HepG2 (cell line): ENCODE results near the gene LEF1. TPM values are rescaled to one million over a fixed set of nuclear protein-coding genes. Genes with fewer than 3 reads are reported as not detected.

Experiments used
- ATF2 ChIP-seq: sonication (generic); formaldehyde crosslinking; IDR thresholded peaks from 2 replicates; pipeline ENCODE4 v1.4.0; 2020; ENCODE audit warnings: missing genetic modification reagents
- FOXA3 ChIP-seq: IDR thresholded peaks from 2 replicates; pipeline ENCODE4 v1.6.1; 2016; ENCODE audit warnings: missing genetic modification reagents, missing compliant biosample characterization
- GABPB1 ChIP-seq: IDR thresholded peaks from 2 replicates; pipeline ENCODE4 v1.6.1; 2016; ENCODE audit warnings: mild to moderate bottlenecking, missing genetic modification reagents, moderate library complexity, missing compliant biosample characterization
- HMGXB3 ChIP-seq: sonication (generic); formaldehyde crosslinking; IDR thresholded peaks from 2 replicates; pipeline ENCODE4 v1.4.0; 2020; ENCODE audit warnings: missing genetic modification reagents, borderline replicate concordance
- SIX4 ChIP-seq: sonication (generic); formaldehyde crosslinking; IDR thresholded peaks from 2 replicates; pipeline ENCODE4 v1.4.0; 2020; ENCODE audit warnings: missing genetic modification reagents
- TFDP1 ChIP-seq: IDR thresholded peaks from 2 replicates; pipeline ENCODE4 v1.6.1; 2016; ENCODE audit warnings: missing compliant biosample characterization, missing genetic modification reagents, borderline replicate concordance
- ZBTB7B ChIP-seq: sonication (generic); formaldehyde crosslinking; IDR thresholded peaks from 2 replicates; pipeline ENCODE4 v1.4.0; 2020; ENCODE audit warnings: missing genetic modification reagents
- ZFX ChIP-seq: sonication (generic); formaldehyde crosslinking; IDR thresholded peaks from 2 replicates; pipeline ENCODE4 v1.4.0; 2020; ENCODE audit warnings: mild to moderate bottlenecking, low read depth, missing genetic modification reagents, moderate library complexity
- ZNF276 ChIP-seq: sonication (generic); formaldehyde crosslinking; IDR thresholded peaks from 2 replicates; pipeline ENCODE4 v1.4.0; 2020; ENCODE audit warnings: mild to moderate bottlenecking, low read depth, missing genetic modification reagents
- ZNF687 ChIP-seq: sonication (generic); formaldehyde crosslinking; IDR thresholded peaks from 2 replicates; pipeline ENCODE4 v1.5.1; 2020; ENCODE audit warnings: mild to moderate bottlenecking, missing genetic modification reagents, moderate library complexity
- polyA plus RNA-seq, 8 experiments: library from polyadenylated mRNA; depleted of rRNA in 3 of 8; stranded (reverse) in 7 of 8; unstranded in 1 of 8; fragments of >200 nt; fragmentation: Illumina TruSeq in 4 of 8; extraction: Trizol in 4 of 8; gene quantifications; 2 replicates each; pipeline versions ENCODE4 v1.2.1 to v1.2.3, GENCODE V29; 2011 to 2016; ENCODE audit warnings: low read depth in 4 of 8, missing spikeins in 1 of 8, mixed read lengths in 1 of 8; ENCODE audit not compliant: insufficient read depth in 1 of 8
- total RNA-seq, 5 experiments: library from RNA; depleted of rRNA; stranded (reverse); fragments of >200 nt; fragmentation: Illumina TruSeq; extraction: Trizol; gene quantifications; 2 replicates each; pipeline ENCODE4 v1.2.3, GENCODE V29; 2016; ENCODE audit warnings: low read depth in 1 of 5
- TF ChIP-seq, protein P1 (sequence below): sonication (generic); formaldehyde crosslinking; IDR thresholded peaks from 2 replicates; pipeline ENCODE4 v1.8.0; 2022; ENCODE audit warnings: missing genetic modification reagents, mild to moderate bottlenecking, inconsistent platforms, borderline replicate concordance

LEF1 gene
- total and polyA plus RNA-seq, 2 of the 13 experiments (the other 11 are each of a cell fraction or from before 2014, with no cell fraction given): 0.22 to 0.29 TPM

GRCh38 chr4:108166441-108167315 is 2.1 kb downstream of the LEF1 start (continued):
- TF ChIP-seq HMGXB3 (CRISPR knock-in tag) (no peak), ZBTB7B (CRISPR knock-in tag) (no peak), TFDP1 (CRISPR knock-in tag) (peak; percentile 68; the same call in 1 of the 2 replicates), SIX4 (peak; percentile 84), FOXA3 (CRISPR knock-in tag) (peak; percentile 29; the same call in 1 of the 2 replicates), ATF2 (CRISPR knock-in tag) (no peak), ZNF276 (no peak), GABPB1 (CRISPR knock-in tag) (no peak), ZNF687 (peak; percentile 56), ZFX (no peak)
- TF ChIP-seq, protein P1, sequence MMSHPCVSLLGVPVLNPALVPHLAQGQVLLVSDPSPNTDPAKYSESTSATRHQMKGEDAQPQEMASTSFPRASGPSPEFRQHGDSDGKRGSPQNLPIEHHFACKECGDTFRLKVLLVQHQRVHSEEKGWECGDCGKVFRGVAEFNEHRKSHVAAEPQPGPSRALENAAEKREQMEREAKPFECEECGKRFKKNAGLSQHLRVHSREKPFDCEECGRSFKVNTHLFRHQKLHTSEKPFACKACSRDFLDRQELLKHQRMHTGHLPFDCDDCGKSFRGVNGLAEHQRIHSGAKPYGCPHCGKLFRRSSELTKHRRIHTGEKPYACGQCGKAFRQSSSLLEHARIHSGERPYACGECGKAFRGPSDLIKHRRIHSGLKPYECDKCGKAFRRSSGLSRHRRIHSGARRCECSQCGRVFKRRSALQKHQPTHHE (CRISPR knock-in tag): no peak
